SH-SY5Y (cell line): ENCODE measurements around the gene TAF10.

Source experiments
- GATA2 ChIP-seq: IDR thresholded peaks from 2 replicates; pipeline ENCODE4 v1.6.1; 2011; ENCODE audit warnings: mild to moderate bottlenecking, low read depth, low read length
- GATA3 ChIP-seq: IDR thresholded peaks from 2 replicates; pipeline ENCODE4 v1.6.1; 2011; ENCODE audit warnings: low read depth, mild to moderate bottlenecking, low read length, moderate library complexity

GRCh38 chr11:6633422-6634408, 21.7 kb upstream of the TAF10 start:
- TF ChIP-seq GATA2 (no peak), GATA3 (no peak)
